Activated CD4-positive, alpha-beta memory T cell treated with anti-CD3 and anti-CD28 coated beads, Interleukin-2, amount 10 ng/mL, durations not matched to agents 7 days and 5 days (primary cell): ENCODE results near the gene GPC3. TPM values are rescaled to one million over a fixed set of nuclear protein-coding genes. Genes with fewer than 3 reads are reported as not detected.

Experiments used
- CTCF ChIA-PET: fragments of 350-600 bp; sonication (Branson Sonifier 250); formaldehyde crosslinking; loops from one replicate; lab custom pipeline; 2021; ENCODE audit warnings: antibody characterized with exemption, inconsistent platforms; lab: Charles Lee
- POLR2A ChIA-PET: fragments of 350-600 bp; sonication (Branson Sonifier 250); formaldehyde crosslinking; loops from one replicate; lab custom pipeline; 2021; ENCODE audit warnings: antibody characterized with exemption; lab: Charles Lee
- DNase-seq: peaks from one replicate; pipeline ENCODE4 v3.0.0-alpha.2; 2020
- H3K27ac Mint-ChIP-seq: one replicate; pipeline ENCODE4 v1.8.0; 2021; ENCODE audit warnings: mild to moderate bottlenecking, mixed read lengths
- H3K27me3 Mint-ChIP-seq: one replicate; pipeline ENCODE4 v1.8.0; 2021; ENCODE audit warnings: mixed read lengths
- H3K36me3 Mint-ChIP-seq: one replicate; pipeline ENCODE4 v1.8.0; 2021; ENCODE audit warnings: low read depth, mixed read lengths
- H3K4me1 Mint-ChIP-seq: one replicate; pipeline ENCODE4 v1.8.0; 2021; ENCODE audit warnings: mixed read lengths
- H3K4me3 Mint-ChIP-seq: one replicate; pipeline ENCODE4 v1.8.0; 2021; ENCODE audit warnings: mild to moderate bottlenecking, mixed read lengths
- H3K9me3 Mint-ChIP-seq: one replicate; pipeline ENCODE4 v1.8.0; 2021; ENCODE audit warnings: mixed read lengths
- total RNA-seq, 2 experiments: library from RNA; stranded (reverse); gene quantifications; one replicate each; pipeline ENCODE4 v1.2.3, GENCODE V29; 2021

GPC3 gene
- total RNA-seq, 2 experiments from 2014 or later: 0.08 to 0.13 TPM

DNA sequence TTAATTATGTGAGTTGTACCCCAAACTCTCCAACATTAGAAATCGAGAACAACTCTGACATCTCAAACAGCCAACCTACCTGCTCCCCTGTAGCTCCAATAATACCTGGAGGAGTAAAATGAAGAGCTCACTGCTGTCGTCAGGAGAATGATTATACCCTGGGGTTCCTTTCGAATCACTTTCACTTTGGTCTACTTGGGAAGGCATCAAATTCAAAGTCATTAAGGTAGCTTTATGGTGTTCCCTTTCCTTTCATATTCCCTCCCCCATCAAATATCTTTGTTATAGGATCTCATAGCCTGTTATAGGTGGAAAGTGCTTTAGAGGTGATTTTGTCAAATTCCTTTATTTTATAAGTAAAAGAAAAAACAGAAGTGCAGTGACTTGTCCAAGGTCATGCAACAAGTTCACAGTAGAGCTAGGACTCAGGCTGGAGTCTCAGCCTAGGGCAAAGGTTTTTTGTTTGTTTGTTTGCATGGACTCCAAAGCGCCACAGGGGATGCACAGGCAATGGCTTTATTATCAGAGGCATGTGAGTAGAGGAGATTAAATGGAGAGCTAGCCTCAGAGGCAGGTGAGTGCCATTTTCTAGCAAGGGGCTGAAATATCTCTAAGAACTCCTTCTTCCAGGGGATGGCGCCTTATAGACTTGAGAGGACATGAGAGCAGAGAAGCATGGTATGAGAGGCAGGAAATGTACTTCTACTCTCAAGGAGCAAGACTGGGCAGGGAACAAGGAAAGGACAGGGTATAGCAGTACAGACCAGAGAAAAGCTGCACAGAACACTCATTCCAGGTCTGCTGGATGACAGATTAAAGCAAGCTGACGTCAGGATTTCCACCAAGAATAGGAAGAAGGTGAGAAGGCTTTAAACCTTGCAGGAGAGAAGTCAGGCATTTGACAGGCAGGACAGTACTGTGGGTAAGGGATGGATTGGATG is 308.0 kb downstream of the GPC3 start:
- CTCF ChIA-PET: no interaction called here
- Mint-ChIP-seq H3K36me3 (no peaks in the 10 kb centered on the region), H3K4me3 (no peak overlapping the region), H3K4me1 (peaks cover 3% of the 10 kb centered on the region), H3K27me3 (no peaks in the 10 kb centered on the region), H3K27ac (no peak overlapping the region), H3K9me3 (no peaks in the 10 kb centered on the region)
- no peak for DNase-seq
- POLR2A ChIA-PET: no interaction called here

DNA sequence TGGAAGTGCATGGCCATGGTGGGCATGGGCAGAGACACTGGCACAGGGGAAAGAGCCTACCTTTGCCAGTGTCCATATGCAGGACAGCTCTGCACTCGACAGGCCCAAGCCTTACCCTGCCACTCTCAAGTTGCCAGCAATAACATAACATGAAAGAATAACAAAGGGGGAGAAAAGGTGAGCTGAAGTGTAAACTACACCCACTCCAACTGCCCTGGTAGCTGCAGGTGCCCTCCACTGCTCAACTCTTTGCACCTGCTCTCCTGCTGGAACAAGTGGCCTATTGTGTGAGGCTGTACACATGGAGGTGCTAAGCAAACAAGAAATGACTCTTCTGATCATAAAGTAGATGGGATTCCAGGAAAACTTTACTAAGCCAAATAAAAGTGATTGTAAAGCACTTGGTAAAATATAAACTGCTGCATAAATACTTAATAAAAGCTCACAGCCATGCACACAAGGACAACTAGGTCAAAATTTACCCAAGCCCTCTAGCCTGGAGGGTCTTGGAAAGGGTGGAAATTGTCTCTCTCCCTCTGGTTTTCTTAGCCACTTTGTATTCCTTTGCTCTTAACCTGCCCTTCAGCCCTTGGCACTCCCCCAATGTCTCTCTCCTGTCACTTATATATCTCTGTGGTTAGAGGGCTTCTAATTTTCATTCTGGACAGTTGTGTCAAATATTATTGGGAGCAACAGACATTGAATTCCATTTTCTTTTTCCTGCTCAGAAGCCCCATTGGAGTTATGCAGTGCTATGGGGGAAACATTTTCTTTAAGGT is 308.9 kb downstream of the GPC3 start:
- ChIA-PET POLR2A (no interaction called here), CTCF (no interaction called here)
- Mint-ChIP-seq H3K4me1 (peaks cover 2% of the 10 kb centered on the region), H3K9me3 (no peaks in the 10 kb centered on the region), H3K27me3 (no peaks in the 10 kb centered on the region), H3K27ac (no peak overlapping the region), H3K4me3 (no peak overlapping the region), H3K36me3 (no peaks in the 10 kb centered on the region)
- no peak for DNase-seq

DNA sequence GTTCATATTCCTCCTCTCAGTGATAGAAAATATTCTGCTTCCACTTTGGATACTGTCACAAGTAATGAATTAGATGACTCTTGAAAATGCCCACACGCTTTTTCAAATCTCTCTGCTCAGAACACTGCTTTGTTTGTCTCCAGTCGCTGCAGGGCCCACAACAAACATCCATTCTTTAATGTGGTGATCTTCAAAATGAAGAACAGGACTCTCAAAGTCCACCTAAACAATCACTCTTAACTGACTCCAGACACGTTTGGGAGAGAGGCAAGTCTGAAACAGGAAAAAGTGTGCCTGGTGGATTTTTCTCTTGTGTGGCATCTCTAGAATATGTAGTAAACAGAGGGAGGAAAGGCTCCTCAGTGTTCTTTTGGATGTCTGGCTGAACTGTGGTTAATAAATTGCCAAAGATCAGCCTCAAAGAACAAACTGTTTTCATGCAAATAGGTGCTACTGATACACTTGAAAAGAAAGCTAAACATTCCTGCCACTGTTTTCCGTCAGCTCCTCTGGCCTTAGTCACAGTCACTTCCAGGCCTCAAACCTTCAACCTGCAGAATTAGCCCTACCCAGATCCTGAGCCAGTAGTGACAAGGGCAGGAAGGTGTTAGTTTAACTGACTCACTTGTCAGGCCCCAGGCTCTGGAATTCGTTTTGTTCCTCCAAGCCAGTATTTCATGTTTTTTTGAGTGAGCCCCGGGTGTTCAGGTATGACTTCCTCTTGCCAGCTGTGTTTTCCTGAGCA is 310.5 kb downstream of the GPC3 start:
- H3K4me1 Mint-ChIP-seq: no peaks in the 10 kb centered on the region

DNA sequence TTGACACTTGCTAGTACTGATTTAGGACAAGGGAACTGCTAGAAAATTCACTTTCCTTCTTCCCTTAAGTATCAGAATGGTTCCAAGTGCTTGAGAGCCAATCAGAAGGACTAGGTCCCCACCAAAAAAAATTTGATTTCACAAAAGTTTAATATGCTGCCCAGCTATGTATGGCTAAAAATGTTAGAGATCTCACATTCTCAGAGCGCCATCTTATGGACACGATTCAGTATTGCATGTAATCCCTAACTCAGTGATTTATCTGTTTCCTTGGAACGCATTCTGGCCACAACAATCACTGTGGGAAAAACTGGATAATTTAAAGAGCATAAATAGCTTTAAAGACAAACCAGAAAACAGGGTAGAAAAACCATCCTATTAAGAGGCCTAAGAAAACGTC is 315.0 kb downstream of the GPC3 start:
- Mint-ChIP-seq H3K27ac (no peak overlapping the region), H3K36me3 (no peaks in the 10 kb centered on the region), H3K4me1 (no peaks in the 10 kb centered on the region), H3K9me3 (no peaks in the 10 kb centered on the region), H3K27me3 (no peaks in the 10 kb centered on the region), H3K4me3 (no peak overlapping the region)
- POLR2A ChIA-PET: no interaction called here
- DNase-seq: no peak
- CTCF ChIA-PET: interaction anchor here (1.1 to 1.2 kb wide), 2 partner anchors 336 to 1035 kb away, joined by 3 to 13 read pairs; no protein-coding TSS in a partner anchor

More for the DNA sequence above, 310.5 kb downstream of the GPC3 start:
- no peak overlapping the region for H3K27ac Mint-ChIP-seq
- no peaks in the 10 kb centered on the region for H3K27me3 Mint-ChIP-seq
- DNase-seq: no peak
- no peak overlapping the region for H3K4me3 Mint-ChIP-seq
- H3K9me3 Mint-ChIP-seq: no peaks in the 10 kb centered on the region
- no peaks in the 10 kb centered on the region for H3K36me3 Mint-ChIP-seq
- CTCF ChIA-PET: no interaction called here
- POLR2A ChIA-PET: no interaction called here

DNA sequence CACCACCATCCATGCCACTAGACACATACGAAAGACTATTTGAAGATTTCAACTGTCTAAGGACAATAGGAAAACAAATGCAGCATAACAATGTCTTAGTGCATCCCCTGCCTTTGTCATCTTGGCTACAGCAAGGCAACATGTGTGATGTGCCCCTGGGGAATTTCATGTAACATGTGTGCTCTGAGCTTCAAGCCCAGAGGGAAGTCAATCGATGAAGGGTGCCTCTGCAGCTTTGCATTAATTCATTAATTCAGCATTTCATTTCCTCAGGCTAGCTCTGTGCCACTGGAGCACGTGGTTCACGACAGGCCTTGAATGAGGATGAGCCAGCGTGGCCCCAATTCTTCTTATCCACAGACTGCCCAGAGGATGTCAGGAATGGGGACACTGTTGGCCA is 316.2 kb downstream of the GPC3 start:
- CTCF ChIA-PET: no interaction called here

DNA sequence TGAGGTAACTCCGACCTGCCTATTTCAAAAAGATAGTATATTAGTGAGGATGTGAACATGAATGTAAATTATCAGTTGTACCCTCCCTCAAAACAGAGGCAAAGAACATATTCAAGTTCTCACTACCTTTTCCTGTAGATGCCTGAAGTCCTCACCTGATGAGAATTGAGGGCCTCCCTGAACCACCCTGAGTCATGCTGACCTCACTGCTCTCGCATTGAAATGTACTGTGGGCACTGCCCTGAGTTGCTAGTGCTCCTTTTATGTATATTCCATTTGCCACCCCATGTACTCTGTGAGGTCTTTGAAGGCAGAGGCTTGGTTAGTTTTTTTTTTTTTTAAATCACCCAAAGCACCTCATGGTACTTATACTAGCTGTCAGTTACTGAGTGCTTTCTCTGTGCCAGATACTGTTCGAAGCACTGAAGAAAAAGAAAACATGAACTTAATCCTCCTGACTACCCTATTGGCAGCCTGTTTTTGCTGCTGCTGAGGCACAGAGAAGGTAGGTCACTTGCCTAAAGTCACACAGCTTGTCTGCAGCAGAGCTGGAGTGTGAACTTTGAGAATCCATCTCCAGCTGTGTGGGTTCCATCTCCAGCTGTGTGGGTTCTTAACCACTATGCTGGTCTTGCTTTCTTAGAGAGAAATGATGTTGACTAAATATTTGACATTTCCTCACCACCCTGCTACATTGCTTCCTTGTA is 317.0 kb downstream of the GPC3 start:
- Mint-ChIP-seq H3K27ac (no peak overlapping the region), H3K36me3 (no peaks in the 10 kb centered on the region), H3K4me3 (no peak overlapping the region), H3K4me1 (no peaks in the 10 kb centered on the region), H3K9me3 (no peaks in the 10 kb centered on the region), H3K27me3 (no peaks in the 10 kb centered on the region)
- ChIA-PET CTCF (no interaction called here), POLR2A (interaction anchor here (0.6 kb wide), 1 partner anchor 183 kb away, joined by 3 read pairs; no protein-coding TSS in a partner anchor)
- no peak for DNase-seq

More for the DNA sequence above, 316.2 kb downstream of the GPC3 start:
- Mint-ChIP-seq H3K27ac (no peak overlapping the region), H3K9me3 (no peaks in the 10 kb centered on the region), H3K27me3 (no peaks in the 10 kb centered on the region), H3K4me1 (no peaks in the 10 kb centered on the region), H3K36me3 (no peaks in the 10 kb centered on the region), H3K4me3 (no peak overlapping the region)
- no peak for DNase-seq
- POLR2A ChIA-PET: no interaction called here

DNA sequence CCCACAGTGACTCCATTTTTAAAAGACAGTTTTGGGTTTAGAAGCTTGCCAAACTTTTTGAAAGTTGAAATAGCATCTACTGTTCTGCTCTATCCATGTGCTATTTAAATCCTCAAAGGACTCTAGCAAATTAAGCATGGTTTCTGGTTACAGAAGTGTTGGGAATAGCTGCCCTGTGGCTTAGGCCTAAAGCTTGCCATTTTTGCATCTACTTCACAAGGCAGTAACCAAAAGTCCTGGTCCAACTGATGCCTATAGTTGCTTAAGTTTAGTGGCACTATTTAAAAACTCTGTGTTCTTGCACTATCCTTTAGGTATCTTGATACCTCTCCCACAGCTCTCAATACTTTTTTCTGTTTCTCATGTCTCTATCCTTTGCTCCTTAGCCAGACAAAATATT is 319.1 kb downstream of the GPC3 start:
- H3K4me1 Mint-ChIP-seq: no peaks in the 10 kb centered on the region
- no peak overlapping the region for H3K27ac Mint-ChIP-seq
- H3K4me3 Mint-ChIP-seq: no peak overlapping the region
- ChIA-PET CTCF (no interaction called here), POLR2A (no interaction called here)
- no peaks in the 10 kb centered on the region for H3K27me3 Mint-ChIP-seq
- no peak for DNase-seq
- H3K9me3 Mint-ChIP-seq: no peaks in the 10 kb centered on the region
- no peaks in the 10 kb centered on the region for H3K36me3 Mint-ChIP-seq

DNA sequence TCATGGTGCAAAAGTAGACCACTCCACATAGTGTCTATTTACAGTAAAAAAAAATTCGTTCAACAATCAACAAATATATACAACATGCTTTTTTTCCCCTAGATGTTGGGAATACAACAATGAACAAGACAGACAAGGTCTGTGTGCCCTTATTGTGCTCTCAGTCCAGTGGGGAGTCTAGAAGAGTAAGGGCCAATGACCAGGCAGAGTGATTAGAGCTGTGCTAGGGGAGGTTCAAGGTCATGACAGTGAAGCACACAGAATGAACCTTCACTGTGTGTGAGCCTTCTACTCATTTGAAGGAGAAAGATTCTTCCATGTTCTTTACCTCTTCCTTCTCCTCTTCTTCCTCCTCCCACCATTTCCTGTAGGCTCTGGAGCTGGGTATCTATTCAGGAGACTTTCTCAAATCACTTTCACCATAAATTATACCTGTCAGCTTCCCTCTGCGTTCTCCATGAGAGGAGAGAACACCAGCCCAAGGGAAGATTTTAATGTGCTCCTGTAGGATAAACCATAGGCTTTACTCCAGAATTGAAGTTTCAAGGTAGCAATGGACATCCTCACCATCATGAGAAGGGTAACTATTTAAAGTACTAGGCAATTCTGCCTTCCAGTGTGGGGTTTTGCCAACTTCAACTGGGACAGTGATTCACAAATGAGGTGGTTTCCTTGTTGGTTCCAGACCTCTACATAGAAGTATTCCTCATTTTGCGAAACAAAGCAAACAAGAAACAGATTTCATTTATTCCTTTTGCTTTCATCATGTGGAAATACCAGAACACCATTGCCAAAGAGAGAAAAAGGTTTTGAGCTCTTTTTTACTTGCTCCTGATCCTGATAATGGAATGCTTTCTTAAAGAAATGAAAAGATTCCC is 323.2 kb downstream of the GPC3 start:
- peaks cover 2% of the 10 kb centered on the region for H3K27me3 Mint-ChIP-seq
- ChIA-PET CTCF (no interaction called here), POLR2A (no interaction called here)
- no peak overlapping the region for H3K4me3 Mint-ChIP-seq
- DNase-seq: no peak
- no peaks in the 10 kb centered on the region for H3K36me3 Mint-ChIP-seq
- no peaks in the 10 kb centered on the region for H3K9me3 Mint-ChIP-seq
- no peak overlapping the region for H3K27ac Mint-ChIP-seq
- H3K4me1 Mint-ChIP-seq: no peaks in the 10 kb centered on the region

DNA sequence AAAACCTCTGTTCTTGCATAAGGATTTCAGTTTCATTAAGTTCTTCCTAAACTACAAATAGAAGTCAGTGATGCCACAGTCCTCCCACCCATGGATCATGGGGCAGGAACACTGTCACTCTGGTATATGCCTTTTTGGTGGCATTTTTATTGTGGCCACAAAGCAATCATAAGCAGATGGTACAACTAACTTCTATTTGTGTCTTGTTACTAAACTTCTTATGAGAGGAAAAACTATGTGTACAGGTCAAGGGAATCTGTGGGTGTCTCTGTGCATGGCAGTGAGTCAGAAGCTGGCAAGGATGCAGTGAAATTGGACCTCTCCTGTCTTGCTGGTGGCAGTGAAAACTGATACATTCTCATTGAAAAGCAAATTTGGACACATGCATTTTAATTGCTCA is 325.1 kb downstream of the GPC3 start:
- ChIA-PET CTCF (no interaction called here), POLR2A (no interaction called here)
- Mint-ChIP-seq H3K27ac (no peak overlapping the region), H3K36me3 (no peaks in the 10 kb centered on the region), H3K27me3 (peaks cover 2% of the 10 kb centered on the region), H3K4me3 (no peak overlapping the region), H3K4me1 (no peaks in the 10 kb centered on the region), H3K9me3 (no peaks in the 10 kb centered on the region)
- no peak for DNase-seq

DNA sequence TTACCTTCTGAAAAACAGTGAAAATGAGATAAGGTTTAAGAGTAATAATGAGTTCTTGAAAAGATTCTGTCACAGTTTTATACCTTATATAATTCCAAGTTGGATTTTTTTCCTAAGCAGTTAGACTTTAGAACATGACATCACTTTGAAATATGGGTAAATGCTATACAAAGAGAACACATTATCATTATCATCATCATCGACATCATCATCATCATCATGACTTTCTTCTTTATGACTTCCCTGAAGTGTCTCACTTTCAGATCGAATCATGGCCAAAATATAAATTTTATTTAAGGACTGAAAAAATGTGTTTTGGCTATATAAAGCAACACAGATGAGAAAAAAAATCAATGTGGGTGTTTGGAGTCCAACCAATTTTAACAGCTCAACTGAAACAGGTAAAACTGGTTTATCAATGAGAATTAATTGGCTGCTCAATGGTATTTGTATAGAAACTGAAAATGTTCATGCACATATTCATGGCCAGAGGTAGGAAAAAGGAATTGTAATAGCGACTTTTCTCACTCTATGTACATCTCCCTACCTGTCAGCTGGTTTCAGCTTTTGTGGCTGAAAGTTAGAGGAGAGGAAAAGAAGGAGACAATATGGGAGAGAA is 327.0 kb downstream of the GPC3 start:
- Mint-ChIP-seq H3K27me3 (peaks cover 2% of the 10 kb centered on the region), H3K36me3 (no peaks in the 10 kb centered on the region), H3K9me3 (no peaks in the 10 kb centered on the region), H3K27ac (no peak overlapping the region), H3K4me3 (no peak overlapping the region), H3K4me1 (no peaks in the 10 kb centered on the region)
- DNase-seq: no peak
- POLR2A ChIA-PET: no interaction called here
- CTCF ChIA-PET: no interaction called here

DNA sequence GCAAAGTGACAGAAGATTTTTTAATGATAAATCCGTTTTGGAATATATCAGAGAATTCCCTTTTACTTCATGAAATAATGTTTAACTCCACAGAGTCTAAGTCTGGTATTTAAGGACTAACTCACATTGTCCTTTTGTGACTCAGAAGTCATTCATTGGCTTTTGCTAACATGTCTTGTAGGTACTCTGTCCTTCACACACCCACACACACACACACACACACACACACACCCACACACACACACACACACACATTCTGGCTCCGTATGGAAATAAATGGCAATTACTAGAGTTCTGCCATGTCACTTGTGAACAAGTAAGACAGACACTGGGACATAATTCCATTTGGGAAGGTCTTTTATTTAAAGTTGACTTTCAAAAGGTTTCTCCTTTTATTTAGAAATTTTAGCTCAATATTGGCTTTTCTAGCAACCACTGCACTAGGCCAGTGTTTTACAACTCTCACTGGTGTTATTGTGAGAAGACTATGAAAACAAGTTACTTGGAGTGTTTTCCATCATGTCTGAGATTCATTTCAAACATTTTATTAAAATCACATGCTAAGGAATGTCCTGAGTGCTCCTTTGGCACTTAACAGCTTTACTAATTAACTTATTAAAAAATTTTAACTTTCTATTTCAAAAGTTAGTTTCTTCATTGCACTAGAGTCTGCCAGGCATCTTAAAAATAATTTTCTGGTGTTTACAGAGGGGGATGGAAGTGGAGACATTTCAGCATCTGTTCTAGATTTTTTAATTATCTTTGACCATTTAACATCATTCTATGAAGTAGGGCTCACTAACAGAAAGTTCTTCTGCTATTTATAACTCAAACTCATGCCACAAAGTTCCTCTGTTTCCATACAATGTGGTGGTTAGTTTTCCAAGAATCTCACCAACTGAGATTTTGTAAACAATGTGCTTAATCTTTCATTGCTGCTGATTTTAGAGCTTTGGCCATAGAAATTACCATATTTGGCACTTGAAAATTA is 329.8 kb downstream of the GPC3 start:
- no peaks in the 10 kb centered on the region for H3K36me3 Mint-ChIP-seq
- DNase-seq: no peak
- POLR2A ChIA-PET: no interaction called here
- H3K4me1 Mint-ChIP-seq: no peaks in the 10 kb centered on the region
- H3K9me3 Mint-ChIP-seq: no peaks in the 10 kb centered on the region
- no peak overlapping the region for H3K4me3 Mint-ChIP-seq
- H3K27me3 Mint-ChIP-seq: peaks cover 2% of the 10 kb centered on the region
- CTCF ChIA-PET: no interaction called here
- no peak overlapping the region for H3K27ac Mint-ChIP-seq
